PC-3 (cell line): ENCODE data around the gene SENP8.

Source experiments
- CTCF ChIP-seq: fragments of 300-600 bp; sonication (generic); conservative IDR thresholded peaks from 2 replicates; pipeline ENCODE4 v1.5.1; 2017; ENCODE audit warnings: antibody characterized with exemption, low read depth, mild to moderate bottlenecking, low read length
- EZH2 ChIP-seq: fragments of 300-600 bp; sonication (generic); IDR thresholded peaks from one replicate; pipeline ENCODE4 v1.6.1; 2017; ENCODE audit warnings: antibody characterized with exemption, mild to moderate bottlenecking, low read length; ENCODE audit not compliant: unreplicated experiment

GRCh38 chr15:72184165-72184811, 66.1 kb downstream of the SENP8 start:
- TF ChIP-seq EZH2: no peak
- TF ChIP-seq CTCF: no peak
